Liver (tissue), 3 donors: ENCODE data around the gene TSPO.

Experiments used
- CTCF ChIP-seq: fragments of 150-350 bp; IDR thresholded peaks from 2 replicates; pipeline ENCODE4 v1.5.1; 2017; ENCODE audit warnings: improper control_type of control experiment, low read depth, low read length; ENCODE audit not compliant: missing input control
- JUND ChIP-seq, 2 donors: IDR thresholded peaks; 2 replicates each; pipeline ENCODE4 v1.6.1; 2016; ENCODE audit warnings: antibody characterized with exemption in 2 of 2
- REST ChIP-seq: IDR thresholded peaks from 2 replicates; pipeline ENCODE4 v1.6.1; 2016; ENCODE audit warnings: antibody characterized with exemption, mild to moderate bottlenecking
- RXRA ChIP-seq, 2 donors: IDR thresholded peaks; 2 replicates each; pipeline ENCODE4 v1.6.1; 2017 to 2018; ENCODE audit warnings: antibody characterized with exemption in 2 of 2, mild to moderate bottlenecking in 1 of 2
- SP1 ChIP-seq: IDR thresholded peaks from 2 replicates; pipeline ENCODE4 v1.6.1; 2018; ENCODE audit warnings: antibody characterized with exemption, mild to moderate bottlenecking
- donor health status: healthy.
- donor health status: healthy.

GRCh38 chr22:43209971-43210370 lies 58.6 kb downstream of the TSPO start:
- TF ChIP-seq CTCF: no peak
- no peak for TF ChIP-seq REST
- TF ChIP-seq JUND (IDR thresholded peaks at IDR 0.05): no peak
- no peak for TF ChIP-seq RXRA (IDR thresholded peaks at IDR 0.05)
- no peak for TF ChIP-seq SP1
